NCI-H1105 (cell line): ENCODE results near the gene MKS1.

ENCODE experiments used
- DNase-seq: peaks from one replicate; lab custom pipeline; 2025; lab: John Stamatoyannopoulos, UW

Gene MKS1

GRCh38 chr17:58161566-58161965 lies 57.5 kb downstream of the MKS1 start:
- no peak for DNase-seq

DNA sequence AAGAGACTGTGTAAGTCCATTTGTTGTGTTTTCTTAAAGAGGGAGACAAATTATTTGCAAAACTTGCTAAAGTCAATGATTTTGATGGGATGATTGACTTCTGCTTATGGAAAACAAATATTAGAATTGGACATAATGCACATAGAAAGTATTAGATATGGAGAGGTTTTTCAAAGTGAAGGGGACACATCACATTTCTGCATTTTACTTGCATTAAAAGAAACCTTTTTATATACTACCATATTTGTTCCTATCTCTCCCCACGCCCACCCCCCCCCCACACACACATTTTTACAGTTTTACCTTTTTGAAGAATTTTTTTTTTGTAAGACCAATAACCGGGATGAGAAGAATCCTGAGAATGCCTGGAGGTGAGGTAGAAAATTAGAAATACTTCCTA lies 60.9 kb downstream of the MKS1 start:
- no peak for DNase-seq

DNA sequence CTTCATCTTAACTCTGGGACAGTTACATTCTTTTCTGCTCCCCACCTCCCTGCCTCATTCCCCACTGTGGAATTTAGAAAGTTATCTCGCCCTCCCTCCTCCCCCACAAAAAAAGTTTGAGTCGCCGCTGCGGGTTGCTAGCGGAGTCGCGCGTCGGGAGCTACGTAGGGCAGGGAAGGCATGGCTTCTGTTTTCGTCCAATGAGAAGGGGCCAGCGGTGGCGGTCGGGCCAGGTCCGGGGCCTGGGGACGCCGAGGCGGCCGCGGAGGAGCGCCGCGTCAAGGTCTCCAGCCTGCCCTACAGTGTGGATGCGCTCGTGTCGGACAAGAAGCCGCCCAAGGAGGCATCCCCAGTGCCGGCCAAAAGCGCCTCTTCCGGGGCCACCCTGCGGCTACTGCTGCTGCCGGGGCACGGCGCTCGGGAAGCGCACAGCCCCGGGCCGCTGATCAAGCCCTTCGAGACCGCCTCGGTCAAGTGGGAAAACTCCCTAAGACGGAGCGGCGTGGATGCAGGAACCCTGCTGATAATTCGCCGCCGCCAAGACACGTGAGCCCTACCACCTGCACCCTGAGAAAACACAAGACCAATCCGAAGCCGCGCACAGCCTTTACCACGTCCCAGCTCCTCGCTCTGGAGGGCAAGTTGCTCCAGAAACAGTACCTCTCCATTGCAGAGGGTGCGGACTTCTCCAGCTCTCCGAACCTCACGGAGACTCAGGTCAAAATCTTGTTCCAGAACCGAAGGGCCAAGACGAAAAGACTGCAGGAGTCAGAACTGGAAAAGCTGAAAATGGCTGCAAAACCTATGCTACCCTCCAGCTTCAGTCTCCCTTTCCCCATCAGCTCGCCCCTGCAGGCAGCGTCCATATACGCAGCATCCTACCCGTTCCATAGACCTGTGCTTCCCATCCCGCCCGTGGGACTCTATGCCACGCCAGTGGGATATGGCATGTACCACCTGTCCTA lies 61.9 kb downstream of the MKS1 start:
- peak; percentile 57 for DNase-seq
